K562 (cell line): ENCODE measurements around the gene TNFAIP8L1. TPM values are rescaled to one million over a fixed set of nuclear protein-coding genes. Genes with fewer than 3 reads are reported as not detected.
A peak's percentile ranks its signal among the peaks of the same experiment; 100 is the strongest.

ENCODE experiments used
- ATAC-seq: fragments of 200-7000 bp; cut with Tn5 transposase; 3 replicates; pipeline ENCODE4 v1.9.1; 2020; ENCODE audit warnings: moderate library complexity
- BruUV-seq: library from RNA; stranded (reverse); fragments of 400-500 nt; replicated peaks from 2 replicates; lab custom pipeline; 2021; lab: Mats Ljungman, UMichigan
- CTCF ChIA-PET: fragments of 300-600 bp; formaldehyde crosslinking; extraction: SDS; loops from one replicate; lab custom pipeline; 2021; ENCODE audit warnings: low intra/inter-chr PET ratio; lab: Yijun Ruan, JAX
- POLR2A ChIA-PET: fragments of 300-600, 350-650 bp; sonication (Branson Sonifier 250); formaldehyde crosslinking; extraction: SDS; loops from one replicate; lab custom pipeline; 2021; ENCODE audit warnings: antibody characterized with exemption, inconsistent platforms; lab: Yijun Ruan, JAX
- DNase-seq, 4 experiments: peaks; one replicate each; pipeline versions ENCODE4 v3.0.0 to v3.0.0-alpha.2; 2011 to 2018; ENCODE audit warnings: low spot score in 3 of 4, mixed read lengths in 3 of 4; ENCODE audit errors: extremely low read depth in 1 of 4
- FAIRE-seq: peaks from 2 replicates; lab custom pipeline; 2011; peaks lifted over from hg19 to GRCh38; lab: Jason Lieb, UNC
- H2AFZ ChIP-seq: 2 replicates; pipeline ENCODE4 v1.6.0; 2011; ENCODE audit warnings: low read depth, low read length, control low read depth, inconsistent platforms
- H3K27ac ChIP-seq: fragments of 200-600 bp; 3 replicates; pipeline ENCODE4 v1.8.0; 2011; ENCODE audit warnings: low read depth, mild to moderate bottlenecking, control low read depth, inconsistent platforms, low read length, moderate library complexity, mixed read lengths; ENCODE audit errors: extremely low read depth
- H3K27me3 ChIP-seq, 2 experiments: fragments of 300-600 bp in 1 of 2; 2 replicates in 1 of 2; 3 replicates in 1 of 2; pipeline versions ENCODE4 v1.6.0 to v1.8.0; 2011; ENCODE audit warnings: inconsistent platforms in 2 of 2, low read length in 2 of 2, mild to moderate bottlenecking in 1 of 2, mixed read lengths in 1 of 2, moderate library complexity in 1 of 2; ENCODE audit not compliant: control insufficient read depth in 2 of 2, insufficient read depth in 2 of 2
- H3K36me3 ChIP-seq: fragments of 300-600 bp; 3 replicates; pipeline ENCODE4 v1.8.0; 2011; ENCODE audit warnings: mild to moderate bottlenecking, low read length, inconsistent platforms; ENCODE audit not compliant: control insufficient read depth, insufficient read depth
- H3K4me1 ChIP-seq, 2 experiments: fragments of 200-600 bp in 1 of 2; replicated peaks in 1 of 2; 2 replicates in 1 of 2; 3 replicates in 1 of 2; pipeline versions ENCODE4 v1.5.1 to v1.8.0; 2011; ENCODE audit warnings: inconsistent platforms in 2 of 2, low read length in 2 of 2, mild to moderate bottlenecking in 1 of 2, mixed read lengths in 1 of 2, moderate library complexity in 1 of 2; ENCODE audit not compliant: control insufficient read depth in 2 of 2, insufficient read depth in 2 of 2
- H3K4me2 ChIP-seq: 2 replicates; pipeline ENCODE4 v1.6.1; 2011; ENCODE audit warnings: low read length, control low read depth, inconsistent platforms, mixed read lengths; ENCODE audit not compliant: insufficient read depth
- H3K4me3 ChIP-seq: fragments of 200-600 bp; sonication (generic), shearing (Covaris generic); 2 replicates; pipeline ENCODE4 v1.5.1; 2016; ENCODE audit warnings: control low read depth, inconsistent platforms
- H3K79me2 ChIP-seq: fragments of 200-600 bp; 3 replicates; pipeline ENCODE4 v1.8.0; 2011; ENCODE audit warnings: low read length, inconsistent platforms; ENCODE audit not compliant: control insufficient read depth, insufficient read depth
- H3K9ac ChIP-seq, 2 experiments: 2 replicates each; pipeline versions ENCODE4 v1.6.0 to v1.6.1; 2011; ENCODE audit warnings: low read depth in 2 of 2, low read length in 2 of 2, control low read depth in 1 of 2, inconsistent platforms in 1 of 2, mild to moderate bottlenecking in 1 of 2, mixed read lengths in 1 of 2; ENCODE audit not compliant: insufficient read depth in 1 of 2
- H3K9me1 ChIP-seq: one replicate; pipeline ENCODE4 v1.6.0; 2011; ENCODE audit warnings: inconsistent platforms, mild to moderate bottlenecking, low read length, moderate library complexity; ENCODE audit not compliant: control insufficient read depth, insufficient read depth
- H3K9me3 ChIP-seq: replicated peaks from 2 replicates; pipeline ENCODE4 v1.5.1; 2011; ENCODE audit warnings: low read depth, low read length, inconsistent platforms; ENCODE audit not compliant: control insufficient read depth, insufficient read depth
- H4K20me1 ChIP-seq: replicated peaks from 2 replicates; pipeline ENCODE4 v1.6.1; 2011; ENCODE audit warnings: low read length, inconsistent platforms, mixed read lengths; ENCODE audit not compliant: control insufficient read depth, insufficient read depth
- EP300 ChIP-seq: IDR thresholded peaks from 2 replicates; pipeline ENCODE4 v1.6.1; 2012; ENCODE audit warnings: low read length, improper control_type of control experiment
- FOSL1 ChIP-seq: fragments of 200-800 bp; sonication (Bioruptor generic); conservative IDR thresholded peaks from 2 replicates; pipeline ENCODE4 v1.6.1; 2016; ENCODE audit warnings: missing genetic modification characterization, missing compliant biosample characterization
- HDAC3 ChIP-seq: fragments of 450-650 bp; IDR thresholded peaks from 2 replicates; pipeline ENCODE4 v1.6.1; 2018; ENCODE audit warnings: borderline replicate concordance, mild to moderate bottlenecking, moderate library complexity; ENCODE audit not compliant: partially characterized antibody
- RBM15 ChIP-seq: fragments of 200-400 bp; formaldehyde crosslinking; IDR thresholded peaks from 2 replicates; pipeline ENCODE4 v1.6.1; 2018; ENCODE audit warnings: mild to moderate bottlenecking, low read length, moderate library complexity; ENCODE audit not compliant: insufficient read depth
- ZFP36 ChIP-seq: fragments of 150-350 bp; IDR thresholded peaks from 2 replicates; pipeline ENCODE4 v1.6.1; 2018; ENCODE audit warnings: low read length, low read depth; ENCODE audit not compliant: partially characterized antibody
- ZNF445 ChIP-seq: fragments of 250-450 bp; sonication (Bioruptor Pico); IDR thresholded peaks from 2 replicates; pipeline ENCODE4 v1.4.0; 2020; ENCODE audit warnings: low read depth, mild to moderate bottlenecking, moderate library complexity
- whole genome bisulfite sequencing: fragments of 100-300 bp; shearing (Covaris generic); methylation state at CpG from one replicate; pipeline ENCODE4 v1.1.6; 2016; ENCODE audit warnings: low coverage, mixed read lengths; ENCODE audit not compliant: insufficient coverage; ENCODE audit errors: missing lambda C conversion rate; 5-methylcytosine and 5-hydroxymethylcytosine counted together
- in situ Hi-C: fragments of 300-500 bp; cut with MboI; formaldehyde crosslinking; loops from 4 replicates; pipeline ENCODE4 v1.15.0; 2018; ENCODE audit warnings: inconsistent platforms, mixed read lengths
- intact Hi-C: fragments of 100-400 bp; cut with micrococcal nuclease; formaldehyde crosslinking; loops from 2 replicates; pipeline ENCODE4 v1.14.2; 2022
- polyA plus RNA-seq, 8 experiments: library from polyadenylated mRNA; depleted of rRNA in 4 of 8; stranded (reverse) in 5 of 8; unstranded in 3 of 8; fragments of >200 nt; fragmentation: Nextera tagmentation in 2 of 8; fragmentation: Illumina TruSeq in 1 of 8; extraction: Ambion mirVana in 2 of 8; extraction: Trizol in 1 of 8; gene quantifications; 2 replicates each; pipeline versions ENCODE4 v1.2.1 to v1.2.3, GENCODE V29; 2011 to 2014; ENCODE audit warnings: inconsistent platforms in 1 of 8, missing spikeins in 1 of 8
- total RNA-seq, 7 experiments: library from RNA; depleted of rRNA in 6 of 7; stranded (reverse); fragments of >200 nt in 6 of 7; fragmentation: Illumina TruSeq in 2 of 7; extraction: Trizol in 2 of 7; gene quantifications; 2 replicates each; pipeline versions ENCODE4 v1.2.1 to v1.2.3, GENCODE V29; 2011 to 2021; ENCODE audit warnings: low replicate concordance in 1 of 7
- TF ChIP-seq, protein P1 (sequence below), 2 experiments: IDR thresholded peaks in 1 of 2; conservative IDR thresholded peaks in 1 of 2; 2 replicates each; pipeline ENCODE4 v1.6.1; 2016; ENCODE audit warnings: low read depth in 2 of 2, mild to moderate bottlenecking in 1 of 2, missing compliant biosample characterization in 1 of 2, missing genetic modification characterization in 1 of 2, moderate library complexity in 1 of 2
- TF ChIP-seq, protein P2 (sequence below): fragments of 450-650 bp; IDR thresholded peaks from 2 replicates; pipeline ENCODE4 v1.6.1; 2014; ENCODE audit warnings: low read depth, mild to moderate bottlenecking, moderate library complexity, borderline replicate concordance

The TNFAIP8L1 gene
- total and polyA plus RNA-seq, 9 of the 15 experiments (the other 6 are each of a cell fraction or from before 2014, with no cell fraction given) = 0.69 to 9.3 (median 4.9) TPM

DNA sequence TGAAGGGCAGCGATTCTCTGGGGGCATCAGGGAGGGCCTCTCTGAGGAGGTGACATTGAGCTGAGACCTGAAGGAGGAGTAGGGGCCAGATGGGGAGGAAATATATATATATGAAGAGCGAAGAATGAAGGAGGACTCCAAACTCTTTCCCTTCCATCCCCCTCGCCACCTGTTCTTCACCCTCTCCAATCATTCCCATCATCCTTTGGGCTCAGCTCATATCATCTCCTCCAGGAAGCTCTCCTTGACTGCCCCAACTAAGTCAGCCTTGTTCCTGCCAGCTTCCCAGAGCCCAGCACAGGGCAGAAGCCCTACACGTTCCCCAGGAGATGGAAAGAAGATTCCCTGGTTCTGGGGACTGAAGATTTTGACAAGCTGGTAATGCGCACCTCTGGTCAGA, 46.9 kb upstream of the TNFAIP8L1 start (continued):
- peak; percentile 96 for TF ChIP-seq ZFP36

DNA sequence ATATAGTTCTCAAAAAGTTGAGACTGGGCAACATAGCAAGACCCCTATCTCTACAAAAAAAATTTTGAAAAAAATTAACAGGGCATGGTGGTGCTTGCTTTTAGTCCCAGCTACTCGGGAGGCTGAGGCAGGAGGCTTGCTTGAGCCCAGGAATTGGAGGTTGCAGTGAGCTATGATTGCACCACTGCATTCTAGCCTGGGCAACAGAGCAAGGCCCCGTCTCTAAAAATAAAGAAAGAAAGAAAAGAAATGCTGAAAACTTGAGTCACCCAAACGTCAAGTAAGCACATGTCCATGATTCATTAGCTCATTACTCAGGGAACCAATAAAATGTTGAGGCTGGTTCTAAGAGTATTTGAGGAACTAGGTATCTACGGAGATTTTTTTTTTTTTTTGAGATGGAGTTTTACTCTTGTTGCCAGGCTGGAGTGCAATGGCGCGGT, 45.9 kb upstream of the TNFAIP8L1 start:
- Histone ChIP-seq H3K9me3 (no peaks in the 10 kb centered on the region), H3K27me3 (no peaks in the 10 kb centered on the region), H3K79me2 (no peaks in the 10 kb centered on the region), H3K9me1 (no peaks in the 10 kb centered on the region), H3K4me1 (peaks cover 8 to 16% of the 10 kb centered on the region in 2 experiments; a peak in 4 of 5 replicates), H3K4me3 (no peak overlapping the region), H2AFZ (no peak overlapping the region), H3K4me2 (no peak overlapping the region), H3K27ac (no peak overlapping the region), H3K36me3 (no peaks in the 10 kb centered on the region), H3K9ac (no peak overlapping the region), H4K20me1 (no peaks in the 10 kb centered on the region)
- WGBS = 20% methylated on average over 6 of the region's 6 CpGs
- DNase-seq = no peak
- ChIA-PET CTCF (no interaction called here), POLR2A (no interaction called here)
- ATAC-seq = no peak
- intact Hi-C loops = no loop called here
- BruUV-seq = no TSS peak
- in situ Hi-C loops = no loop called here
- FAIRE-seq = no peak
- TF ChIP-seq EP300 = no peak
- TF ChIP-seq, protein P1, sequence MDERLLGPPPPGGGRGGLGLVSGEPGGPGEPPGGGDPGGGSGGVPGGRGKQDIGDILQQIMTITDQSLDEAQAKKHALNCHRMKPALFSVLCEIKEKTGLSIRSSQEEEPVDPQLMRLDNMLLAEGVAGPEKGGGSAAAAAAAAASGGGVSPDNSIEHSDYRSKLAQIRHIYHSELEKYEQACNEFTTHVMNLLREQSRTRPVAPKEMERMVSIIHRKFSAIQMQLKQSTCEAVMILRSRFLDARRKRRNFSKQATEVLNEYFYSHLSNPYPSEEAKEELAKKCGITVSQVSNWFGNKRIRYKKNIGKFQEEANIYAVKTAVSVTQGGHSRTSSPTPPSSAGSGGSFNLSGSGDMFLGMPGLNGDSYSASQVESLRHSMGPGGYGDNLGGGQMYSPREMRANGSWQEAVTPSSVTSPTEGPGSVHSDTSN (CRISPR knock-in tag; IDR thresholded peaks at IDR 0.05; ENCODE audit: low read depth) = no peak
- TF ChIP-seq, protein P1 (tag; conservative IDR thresholded peaks at IDR 0.05; ENCODE audit: low read depth) = peak; percentile 48; the same call in 1 of the 2 replicates
- TF ChIP-seq RBM15 = no peak
- 0 out of 2 replicates have a peak, but pooled peaks have one; percentile 27 for TF ChIP-seq FOSL1
- no peak for TF ChIP-seq HDAC3
- TF ChIP-seq, protein P2, sequence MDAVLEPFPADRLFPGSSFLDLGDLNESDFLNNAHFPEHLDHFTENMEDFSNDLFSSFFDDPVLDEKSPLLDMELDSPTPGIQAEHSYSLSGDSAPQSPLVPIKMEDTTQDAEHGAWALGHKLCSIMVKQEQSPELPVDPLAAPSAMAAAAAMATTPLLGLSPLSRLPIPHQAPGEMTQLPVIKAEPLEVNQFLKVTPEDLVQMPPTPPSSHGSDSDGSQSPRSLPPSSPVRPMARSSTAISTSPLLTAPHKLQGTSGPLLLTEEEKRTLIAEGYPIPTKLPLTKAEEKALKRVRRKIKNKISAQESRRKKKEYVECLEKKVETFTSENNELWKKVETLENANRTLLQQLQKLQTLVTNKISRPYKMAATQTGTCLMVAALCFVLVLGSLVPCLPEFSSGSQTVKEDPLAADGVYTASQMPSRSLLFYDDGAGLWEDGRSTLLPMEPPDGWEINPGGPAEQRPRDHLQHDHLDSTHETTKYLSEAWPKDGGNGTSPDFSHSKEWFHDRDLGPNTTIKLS = no peak
- TF ChIP-seq ZNF445 (CRISPR knock-in tag) = no peak
